HG02943 (cell line): ENCODE measurements around the gene ACTR10.

Source experiments
- ATAC-seq: cut with Tn5 transposase; IDR thresholded peaks from one replicate; pipeline ENCODE4 v1.9.1; 2021; ENCODE audit warnings: mild to moderate bottlenecking, low read depth, moderate library complexity; ENCODE audit not compliant: unreplicated experiment

Gene ACTR10

DNA sequence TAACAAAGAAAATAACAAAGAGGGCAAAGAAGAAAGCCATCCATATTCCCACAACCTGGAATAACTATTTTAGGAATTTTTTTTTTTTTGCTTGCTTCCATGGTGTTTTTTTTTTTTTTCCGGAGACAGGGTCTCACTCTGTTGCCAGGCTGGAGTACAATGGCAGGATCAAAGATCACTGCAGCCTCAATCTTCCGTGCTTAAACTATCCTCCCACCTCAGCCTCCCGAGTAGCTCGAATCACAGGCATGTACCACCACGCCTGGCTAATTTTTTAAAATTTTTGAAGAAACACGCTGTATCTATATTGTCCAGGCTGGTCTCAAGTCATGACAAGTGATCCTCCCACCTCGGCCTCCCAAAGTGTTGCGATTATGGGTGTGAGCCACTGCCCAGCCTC, 78.2 kb downstream of the ACTR10 start:
- ATAC-seq: no peak

DNA sequence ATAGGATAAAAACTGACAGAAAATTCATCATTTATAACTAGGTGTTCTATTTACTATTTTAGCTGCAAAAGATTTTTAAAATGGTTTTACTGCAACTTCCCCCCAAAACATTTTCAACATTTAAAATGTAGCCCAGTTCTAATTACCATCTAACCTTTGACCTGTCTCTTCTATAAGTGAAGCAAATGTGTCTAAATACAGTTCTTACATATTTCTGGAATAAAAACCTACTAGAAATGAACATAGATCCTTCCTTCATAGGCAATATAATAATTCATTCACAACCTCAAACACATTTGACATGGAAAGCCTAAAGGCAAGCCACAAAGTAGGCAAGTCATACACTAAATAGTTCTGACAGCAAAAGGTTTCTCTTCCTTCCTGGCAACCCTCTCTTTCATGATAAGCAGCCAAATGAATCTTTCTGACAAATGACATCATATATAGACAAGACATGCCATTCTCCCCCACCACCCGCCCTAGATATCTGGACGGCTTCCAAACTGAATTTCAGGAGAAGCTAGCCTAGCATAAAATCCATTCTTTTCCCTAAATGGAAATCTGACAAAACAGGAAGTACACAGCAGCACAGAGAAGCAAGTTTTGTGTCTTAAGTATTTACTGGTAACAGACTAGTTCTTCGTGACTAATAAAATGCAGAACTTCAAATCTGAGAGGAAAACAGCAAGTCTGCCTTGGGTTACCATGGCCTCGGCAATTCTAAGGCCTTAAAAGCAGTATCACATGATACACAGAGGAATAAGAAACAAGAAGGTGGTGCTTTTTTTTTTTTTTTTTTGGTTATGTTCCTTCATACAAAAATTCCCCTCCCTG, 81.2 kb downstream of the ACTR10 start:
- no peak for ATAC-seq

- ATAC-seq: no peak
Observed at GRCh38 chr14:58281969-58282368, 82.0 kb downstream of the ACTR10 start.

DNA sequence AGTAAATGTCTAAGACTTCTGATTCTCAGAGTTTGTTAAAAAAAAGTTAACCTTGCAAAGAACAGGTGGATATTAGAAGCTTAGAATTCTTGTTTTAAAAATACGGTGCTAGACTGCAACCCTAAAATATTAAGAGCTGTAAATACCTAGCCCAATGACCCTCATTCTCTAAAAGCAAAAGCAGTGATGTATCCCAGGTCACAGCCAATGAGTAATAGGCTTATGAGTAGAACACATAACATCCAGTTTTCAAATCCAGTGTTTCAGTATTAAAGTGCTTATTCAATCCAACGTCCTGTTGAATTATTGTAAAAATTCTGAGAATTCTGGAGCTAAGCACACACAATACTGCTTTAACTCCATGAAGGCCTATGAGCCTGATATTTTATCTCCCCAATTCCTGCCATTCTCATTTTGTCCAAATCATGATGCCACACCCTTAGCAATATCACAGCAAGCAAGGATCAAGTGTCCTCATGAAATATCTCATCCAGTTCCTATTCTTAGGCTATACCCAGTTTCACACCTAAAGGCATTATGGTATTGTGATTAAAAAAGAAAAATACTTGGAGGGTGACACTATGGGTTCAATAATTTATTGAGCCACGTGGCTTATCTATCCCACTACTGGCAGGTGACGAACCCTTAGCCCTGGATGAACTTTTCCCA, 83.1 kb downstream of the ACTR10 start:
- no peak for ATAC-seq

DNA sequence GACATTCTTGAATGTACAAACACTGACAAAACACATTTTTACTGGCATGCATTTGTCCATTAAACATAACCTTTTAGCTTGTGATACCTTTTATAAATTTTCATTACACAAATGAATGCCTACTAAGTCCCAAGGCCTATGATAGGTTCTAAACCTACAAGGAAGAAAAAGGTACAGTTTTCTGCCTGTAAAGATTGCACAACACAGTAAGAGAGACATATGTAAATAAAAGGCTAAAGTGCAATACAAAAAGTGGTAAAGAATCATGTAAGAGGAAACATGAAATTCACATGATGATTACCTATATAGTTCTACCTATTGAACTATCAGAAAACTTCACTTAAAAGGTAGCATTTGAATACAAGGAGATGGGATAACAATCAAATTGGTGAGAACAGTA, 83.8 kb downstream of the ACTR10 start:
- no peak for ATAC-seq

- ATAC-seq: no peak
Observed at GRCh38 chr14:58285132-58285531, 85.2 kb downstream of the ACTR10 start.
